NB4 (cell line): ENCODE data around the gene FKBP14.

ENCODE experiments used
- POLR2A ChIP-seq: IDR thresholded peaks from 2 replicates; pipeline ENCODE4 v1.6.1; 2011; ENCODE audit warnings: mild to moderate bottlenecking; ENCODE audit not compliant: insufficient read length; ENCODE audit errors: extremely low read depth
- TF ChIP-seq, protein P1 (sequence below): IDR thresholded peaks from one replicate; pipeline ENCODE4 v1.5.1; 2012; ENCODE audit warnings: low read depth, low read length
- TF ChIP-seq, protein P2 (sequence below): IDR thresholded peaks from 2 replicates; pipeline ENCODE4 v1.6.1; 2011; ENCODE audit warnings: low read depth, low read length

DNA sequence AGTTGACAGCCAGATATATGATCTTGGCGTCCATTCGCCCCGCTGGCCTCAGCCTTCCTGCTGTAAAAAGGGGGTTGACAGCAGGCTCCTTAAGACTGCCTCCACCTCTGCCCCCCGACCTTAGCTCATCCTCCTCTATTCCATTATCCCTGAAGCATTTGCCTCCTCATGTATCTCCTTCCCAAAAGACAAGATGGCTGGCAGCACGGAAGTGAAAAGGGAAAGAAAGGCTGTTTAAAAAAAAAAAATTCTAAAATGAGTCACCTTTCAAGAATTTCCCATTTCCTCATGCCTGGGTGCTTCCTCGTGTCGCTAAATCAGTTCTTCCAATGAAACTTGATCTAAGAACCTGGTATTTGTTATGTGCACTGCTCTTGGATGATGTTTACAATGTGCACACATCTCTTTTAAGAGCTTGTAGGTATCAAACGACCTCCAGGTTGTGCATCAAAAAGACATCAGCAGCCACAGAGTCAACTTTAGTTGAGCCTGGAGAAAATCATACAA lies 38.6 kb downstream of the FKBP14 start:
- TF ChIP-seq, protein P1, sequence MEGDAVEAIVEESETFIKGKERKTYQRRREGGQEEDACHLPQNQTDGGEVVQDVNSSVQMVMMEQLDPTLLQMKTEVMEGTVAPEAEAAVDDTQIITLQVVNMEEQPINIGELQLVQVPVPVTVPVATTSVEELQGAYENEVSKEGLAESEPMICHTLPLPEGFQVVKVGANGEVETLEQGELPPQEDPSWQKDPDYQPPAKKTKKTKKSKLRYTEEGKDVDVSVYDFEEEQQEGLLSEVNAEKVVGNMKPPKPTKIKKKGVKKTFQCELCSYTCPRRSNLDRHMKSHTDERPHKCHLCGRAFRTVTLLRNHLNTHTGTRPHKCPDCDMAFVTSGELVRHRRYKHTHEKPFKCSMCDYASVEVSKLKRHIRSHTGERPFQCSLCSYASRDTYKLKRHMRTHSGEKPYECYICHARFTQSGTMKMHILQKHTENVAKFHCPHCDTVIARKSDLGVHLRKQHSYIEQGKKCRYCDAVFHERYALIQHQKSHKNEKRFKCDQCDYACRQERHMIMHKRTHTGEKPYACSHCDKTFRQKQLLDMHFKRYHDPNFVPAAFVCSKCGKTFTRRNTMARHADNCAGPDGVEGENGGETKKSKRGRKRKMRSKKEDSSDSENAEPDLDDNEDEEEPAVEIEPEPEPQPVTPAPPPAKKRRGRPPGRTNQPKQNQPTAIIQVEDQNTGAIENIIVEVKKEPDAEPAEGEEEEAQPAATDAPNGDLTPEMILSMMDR: no peak
- TF ChIP-seq, protein P2, sequence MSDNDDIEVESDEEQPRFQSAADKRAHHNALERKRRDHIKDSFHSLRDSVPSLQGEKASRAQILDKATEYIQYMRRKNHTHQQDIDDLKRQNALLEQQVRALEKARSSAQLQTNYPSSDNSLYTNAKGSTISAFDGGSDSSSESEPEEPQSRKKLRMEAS: no peak
- no peak for TF ChIP-seq POLR2A
